Panc1 (cell line): ENCODE data around the gene SOX3.

ENCODE experiments used
- CTCF ChIP-seq: fragments of 450-650 bp; IDR thresholded peaks from 2 replicates; pipeline ENCODE4 v1.5.1; 2017; ENCODE audit warnings: mild to moderate bottlenecking
- POLR2AphosphoS5 ChIP-seq: IDR thresholded peaks from 2 replicates; pipeline ENCODE4 v1.6.1; 2012; ENCODE audit warnings: mild to moderate bottlenecking, low read depth, low read length, moderate library complexity
- REST ChIP-seq, 2 experiments: IDR thresholded peaks; 2 replicates each; pipeline ENCODE4 v1.6.1; 2011 to 2012; ENCODE audit warnings: low read depth in 2 of 2, control low read depth in 1 of 2, low read length in 1 of 2, mild to moderate bottlenecking in 1 of 2, moderate library complexity in 1 of 2; ENCODE audit not compliant: insufficient read depth in 1 of 2
- SIN3A ChIP-seq: IDR thresholded peaks from 2 replicates; pipeline ENCODE4 v1.6.1; 2012; ENCODE audit warnings: low read depth, mild to moderate bottlenecking, low read length, moderate library complexity, borderline replicate concordance; ENCODE audit not compliant: insufficient read depth

- no peak for TF ChIP-seq CTCF
- no peak for TF ChIP-seq POLR2AphosphoS5
- TF ChIP-seq SIN3A: no peak
- TF ChIP-seq REST (IDR thresholded peaks at IDR 0.05; ENCODE audit: insufficient read depth in 1 of 2, low read depth in 2 of 2, low read length in 1 of 2): no peak
These were observed 6.0 kb upstream of the SOX3 start for GRCh38 chrX:140510895-140511295.
